Upper lobe of right lung (tissue), 1 donor: ENCODE measurements around the gene SLC9A2. TPM values are rescaled to one million over a fixed set of nuclear protein-coding genes. Genes with fewer than 3 reads are reported as not detected.

Experiments
- ATAC-seq: fragments of 200-7000 bp; cut with Tn5 transposase; one replicate; pipeline ENCODE4 v1.9.1; 2020; ENCODE audit warnings: mild to moderate bottlenecking, moderate library complexity
- DNase-seq: peaks from one replicate; pipeline ENCODE4 v3.0.0-alpha.2; 2020
- H3K27ac ChIP-seq: fragments of 200-600 bp; one replicate; pipeline ENCODE4 v1.8.0; 2022
- H3K27me3 ChIP-seq: fragments of 200-600 bp; one replicate; pipeline ENCODE4 v1.8.0; 2022; ENCODE audit warnings: mild to moderate bottlenecking
- H3K36me3 ChIP-seq: fragments of 200-600 bp; one replicate; pipeline ENCODE4 v1.8.0; 2022
- H3K4me1 ChIP-seq: fragments of 200-600 bp; one replicate; pipeline ENCODE4 v1.8.0; 2022
- H3K4me3 ChIP-seq: fragments of 200-600 bp; one replicate; pipeline ENCODE4 v1.8.0; 2022; ENCODE audit warnings: mild to moderate bottlenecking
- H3K9me3 ChIP-seq: fragments of 200-600 bp; one replicate; pipeline ENCODE4 v1.8.0; 2022
- CTCF ChIP-seq: fragments of 200-600 bp; IDR thresholded peaks from one replicate; pipeline ENCODE4 v1.8.0; 2022; ENCODE audit warnings: antibody characterized with exemption
- intact Hi-C: fragments of 100-400 bp; cut with DNase I; formaldehyde crosslinking; loops from one replicate; pipeline ENCODE4 v1.11.0; 2022
- total RNA-seq: library from RNA; stranded (reverse); fragmentation: NEBNext Ultra II Directional; extraction: Animal tissue kit (Norgen Biotek cat#: 25700); gene quantifications from one replicate; pipeline ENCODE4 v1.2.1, GENCODE V29; 2021
- donor health status: DM: no; HTN: yes; CAD: no; lungs with severe emphysema.

The SLC9A2 gene
- total RNA-seq, 1 donor from 2014 or later, result 0.58 TPM

DNA sequence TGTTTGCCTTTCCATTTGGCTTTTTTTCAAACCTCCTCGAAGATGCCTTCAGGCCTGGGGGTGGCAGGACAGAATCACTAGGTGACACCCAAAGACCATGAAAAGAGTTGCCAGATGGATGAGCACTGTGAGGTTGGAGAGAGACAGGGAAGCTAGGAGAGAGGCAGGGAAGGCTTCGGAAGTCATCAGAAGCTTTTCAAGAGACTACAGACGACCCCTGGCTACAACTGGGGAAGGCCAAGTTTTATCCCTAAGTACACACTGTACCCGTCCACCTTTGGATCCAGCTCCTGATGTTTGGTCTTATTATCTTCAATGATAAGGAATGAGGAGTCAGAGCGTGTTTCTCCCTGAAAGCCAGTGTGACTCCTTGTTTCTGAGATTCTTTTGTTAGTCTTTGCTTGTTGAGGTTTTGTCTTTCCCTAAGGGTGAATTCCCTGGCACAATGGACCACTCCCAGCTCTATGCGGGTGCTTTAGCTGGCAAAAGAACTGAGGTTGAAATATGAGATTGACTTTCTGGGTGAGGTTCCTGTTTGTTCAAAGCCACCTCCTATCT lies 33.4 kb upstream of the SLC9A2 start:
- Histone ChIP-seq H3K4me1 (no peaks in the 10 kb centered on the region), H3K36me3 (no peaks in the 10 kb centered on the region), H3K27ac (no peak overlapping the region), H3K4me3 (no peak overlapping the region), H3K27me3 (no peaks in the 10 kb centered on the region), H3K9me3 (no peaks in the 10 kb centered on the region)
- no peak for ATAC-seq
- intact Hi-C loops, result no loop called here
- no peak for DNase-seq
- no peak for TF ChIP-seq CTCF

DNA sequence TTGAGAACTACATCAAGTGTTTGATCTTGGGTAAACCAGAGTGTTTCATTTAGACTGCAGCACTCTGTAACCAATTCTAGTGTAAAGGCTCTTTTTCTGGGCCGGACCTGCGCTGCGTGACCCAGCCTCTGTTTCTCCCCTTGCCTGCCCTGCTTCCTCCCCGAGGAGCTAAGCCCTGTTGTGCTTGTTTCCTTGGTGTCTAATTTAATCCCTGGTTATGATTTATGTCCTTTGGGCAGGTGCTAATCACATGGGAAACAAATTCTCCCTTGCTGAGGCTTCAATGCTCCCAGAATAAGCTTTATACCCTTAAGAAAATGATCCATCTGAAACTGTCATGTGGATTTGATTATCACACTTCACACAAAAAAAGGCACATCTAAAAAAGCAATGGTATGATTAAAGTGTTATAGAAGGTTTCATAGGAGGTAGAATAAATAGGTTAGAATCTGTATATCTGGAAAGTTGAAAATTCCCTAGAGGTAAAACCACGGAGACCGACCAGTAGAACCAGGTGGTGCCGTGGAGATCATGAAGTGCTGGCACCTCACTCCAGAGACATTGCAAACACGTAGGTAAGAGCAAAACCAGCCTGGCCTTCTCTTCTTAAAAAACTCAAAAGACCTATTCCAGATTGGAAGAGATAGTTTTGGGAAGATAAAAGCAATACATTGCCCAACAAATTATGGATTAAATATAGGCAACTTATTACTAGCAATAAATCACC lies 31.0 kb upstream of the SLC9A2 start:
- intact Hi-C loops, result no loop called here
- Histone ChIP-seq H3K4me1 (no peaks in the 10 kb centered on the region), H3K36me3 (no peaks in the 10 kb centered on the region), H3K4me3 (no peak overlapping the region), H3K9me3 (no peaks in the 10 kb centered on the region), H3K27ac (no peak overlapping the region), H3K27me3 (no peaks in the 10 kb centered on the region)
- no peak for ATAC-seq
- DNase-seq, result no peak
- TF ChIP-seq CTCF, result no peak

DNA sequence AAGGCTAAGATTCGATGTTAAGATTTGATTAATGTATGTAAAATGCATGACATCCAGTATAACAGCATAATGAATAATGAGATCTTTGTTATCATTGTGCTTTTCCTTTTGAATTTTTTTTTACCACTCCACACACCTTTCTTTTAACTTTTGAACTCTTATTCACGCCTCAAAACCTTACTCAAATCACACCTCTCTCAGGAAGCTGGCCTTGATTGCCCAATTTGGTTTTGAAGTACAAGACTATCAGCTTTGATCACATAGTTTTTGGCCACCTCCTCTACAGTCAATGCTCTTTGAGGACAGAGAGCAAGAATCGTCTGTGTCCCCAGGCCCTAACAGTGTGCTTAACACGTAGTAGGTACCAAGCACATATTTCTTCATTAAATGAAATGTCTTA lies 29.9 kb upstream of the SLC9A2 start:
- no peaks in the 10 kb centered on the region for H3K36me3 ChIP-seq
- TF ChIP-seq CTCF, result no peak
- no peak for DNase-seq
- H3K27me3 ChIP-seq, result no peaks in the 10 kb centered on the region
- H3K9me3 ChIP-seq, result no peaks in the 10 kb centered on the region
- intact Hi-C loops, result no loop called here
- H3K4me3 ChIP-seq, result no peak overlapping the region
- H3K4me1 ChIP-seq, result no peaks in the 10 kb centered on the region
- no peak overlapping the region for H3K27ac ChIP-seq
- no peak for ATAC-seq

DNA sequence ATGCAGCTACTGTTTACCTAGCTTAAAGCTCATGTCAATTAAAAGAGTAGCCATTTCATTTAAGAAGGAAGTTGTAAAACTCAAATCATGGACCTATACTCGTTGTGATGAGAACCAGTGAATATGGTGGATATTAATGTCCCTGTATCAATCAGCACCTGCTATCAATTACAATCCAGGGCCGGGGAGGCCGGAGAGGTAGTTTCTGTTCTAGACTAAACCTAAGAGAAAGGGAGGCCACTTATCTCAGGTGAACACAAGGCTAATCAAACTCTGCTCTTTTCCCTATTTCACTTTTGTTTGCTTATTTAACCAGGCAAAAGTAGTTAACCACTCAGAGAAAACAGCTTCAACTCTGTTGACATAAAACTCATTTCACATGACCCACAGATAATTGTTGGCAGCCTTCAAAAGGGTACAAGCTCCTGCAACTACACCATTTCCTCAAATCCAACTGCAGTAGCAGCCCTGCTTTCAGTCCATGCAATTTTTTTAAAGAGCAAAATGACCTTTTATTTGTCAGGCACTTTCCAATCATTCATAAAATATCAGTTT lies 27.8 kb upstream of the SLC9A2 start:
- TF ChIP-seq CTCF, result no peak
- Histone ChIP-seq H3K4me1 (no peaks in the 10 kb centered on the region), H3K9me3 (no peaks in the 10 kb centered on the region), H3K36me3 (no peaks in the 10 kb centered on the region), H3K27me3 (no peaks in the 10 kb centered on the region), H3K27ac (no peak overlapping the region), H3K4me3 (no peak overlapping the region)
- intact Hi-C loops, result no loop called here
- ATAC-seq, result peak; percentile 64
- DNase-seq, result no peak

DNA sequence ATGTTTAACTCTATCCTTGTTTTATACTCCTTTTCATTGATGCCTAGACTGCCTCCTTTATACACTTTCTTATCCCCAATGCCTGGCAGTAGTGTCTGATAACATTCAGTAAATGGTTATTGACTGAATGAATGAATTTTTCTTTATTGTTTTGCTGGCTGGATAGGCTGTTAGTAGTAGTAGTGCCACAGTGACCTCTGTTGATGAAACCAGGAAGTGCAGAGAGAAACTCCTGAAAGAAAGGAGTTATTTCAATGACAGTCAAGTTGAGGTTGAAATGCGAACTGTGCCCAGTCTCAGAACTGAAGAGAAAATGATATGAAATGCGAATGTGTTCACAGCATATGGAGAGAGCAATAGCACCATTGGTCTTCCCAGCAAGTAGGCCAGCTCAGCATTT lies 26.8 kb upstream of the SLC9A2 start:
- ATAC-seq, result peak; percentile 60
- DNase-seq, result no peak
- Histone ChIP-seq H3K9me3 (no peaks in the 10 kb centered on the region), H3K27ac (no peak overlapping the region), H3K4me3 (no peak overlapping the region), H3K27me3 (no peaks in the 10 kb centered on the region), H3K36me3 (no peaks in the 10 kb centered on the region), H3K4me1 (no peaks in the 10 kb centered on the region)
- intact Hi-C loops, result no loop called here
- TF ChIP-seq CTCF, result peak; percentile 46
